GM13976 (cell line): ENCODE results near the gene LRRC27.

Source experiments
- DNase-seq: peaks from one replicate; pipeline ENCODE4 v3.0.0; 2012; ENCODE audit warnings: low spot score
- in situ Hi-C: fragments of 300-500 bp; cut with MboI; formaldehyde crosslinking; loops from one replicate; pipeline ENCODE4 v1.12.0; 2022; ENCODE audit warnings: low sequenced_read_pairs, mixed read lengths, inconsistent platforms; ENCODE audit not compliant: unreplicated experiment
- TF ChIP-seq, protein P1 (sequence below): IDR thresholded peaks from 2 replicates; pipeline ENCODE4 v1.5.1; 2012; ENCODE audit warnings: borderline replicate concordance, mild to moderate bottlenecking; ENCODE audit not compliant: insufficient read depth; ENCODE audit errors: extremely low read depth, missing control alignments, control extremely low read depth

Gene LRRC27

DNA sequence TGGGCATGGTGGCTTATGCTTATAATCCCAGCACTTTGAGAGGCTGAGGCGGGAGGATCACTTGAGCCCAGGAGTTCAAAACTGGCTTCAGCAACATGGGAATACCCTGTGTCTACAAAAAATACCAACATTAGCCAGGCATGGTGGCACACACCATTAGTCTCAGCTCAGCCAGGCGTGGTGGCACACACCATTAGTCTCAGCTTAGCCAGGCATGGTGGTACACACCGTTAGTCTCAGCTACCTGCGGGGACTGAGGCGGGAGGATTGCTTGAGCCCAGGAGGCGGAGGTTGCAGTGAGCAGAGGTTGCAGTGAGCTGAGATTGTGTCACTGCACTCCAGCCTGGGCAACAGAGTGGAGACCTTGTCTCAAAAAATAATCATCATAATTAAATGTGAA, 9.0 kb downstream of the LRRC27 start:
- DNase-seq: no peak
- TF ChIP-seq, protein P1, sequence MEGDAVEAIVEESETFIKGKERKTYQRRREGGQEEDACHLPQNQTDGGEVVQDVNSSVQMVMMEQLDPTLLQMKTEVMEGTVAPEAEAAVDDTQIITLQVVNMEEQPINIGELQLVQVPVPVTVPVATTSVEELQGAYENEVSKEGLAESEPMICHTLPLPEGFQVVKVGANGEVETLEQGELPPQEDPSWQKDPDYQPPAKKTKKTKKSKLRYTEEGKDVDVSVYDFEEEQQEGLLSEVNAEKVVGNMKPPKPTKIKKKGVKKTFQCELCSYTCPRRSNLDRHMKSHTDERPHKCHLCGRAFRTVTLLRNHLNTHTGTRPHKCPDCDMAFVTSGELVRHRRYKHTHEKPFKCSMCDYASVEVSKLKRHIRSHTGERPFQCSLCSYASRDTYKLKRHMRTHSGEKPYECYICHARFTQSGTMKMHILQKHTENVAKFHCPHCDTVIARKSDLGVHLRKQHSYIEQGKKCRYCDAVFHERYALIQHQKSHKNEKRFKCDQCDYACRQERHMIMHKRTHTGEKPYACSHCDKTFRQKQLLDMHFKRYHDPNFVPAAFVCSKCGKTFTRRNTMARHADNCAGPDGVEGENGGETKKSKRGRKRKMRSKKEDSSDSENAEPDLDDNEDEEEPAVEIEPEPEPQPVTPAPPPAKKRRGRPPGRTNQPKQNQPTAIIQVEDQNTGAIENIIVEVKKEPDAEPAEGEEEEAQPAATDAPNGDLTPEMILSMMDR: no peak
- in situ Hi-C loops: loop anchor here (10.0 kb wide), 1 partner anchor 116 kb away; no protein-coding TSS in a partner anchor

DNA sequence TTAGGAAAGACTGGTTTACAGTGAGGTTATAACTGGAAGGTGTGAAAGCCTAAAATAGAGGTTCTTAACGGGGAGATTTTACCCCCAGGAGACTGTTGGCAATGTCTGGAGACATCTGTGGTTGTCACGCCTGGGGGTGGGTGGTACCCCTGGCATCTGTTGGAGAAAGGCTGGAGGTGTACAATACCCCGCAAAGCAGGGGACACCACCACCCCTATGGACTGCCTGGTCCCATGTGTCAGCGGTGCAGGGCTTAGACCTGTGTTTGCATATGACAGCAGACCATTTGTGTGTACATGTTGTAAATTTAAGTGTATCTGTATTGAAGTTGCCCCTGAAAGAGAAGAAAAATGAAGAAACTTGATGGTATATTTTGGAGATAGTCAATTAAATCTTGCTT, 9.8 kb downstream of the LRRC27 start:
- in situ Hi-C loops: loop anchor here (10.0 kb wide), 1 partner anchor 117 kb away; no protein-coding TSS in a partner anchor
- no peak for DNase-seq
- TF ChIP-seq, protein P1: no peak

DNA sequence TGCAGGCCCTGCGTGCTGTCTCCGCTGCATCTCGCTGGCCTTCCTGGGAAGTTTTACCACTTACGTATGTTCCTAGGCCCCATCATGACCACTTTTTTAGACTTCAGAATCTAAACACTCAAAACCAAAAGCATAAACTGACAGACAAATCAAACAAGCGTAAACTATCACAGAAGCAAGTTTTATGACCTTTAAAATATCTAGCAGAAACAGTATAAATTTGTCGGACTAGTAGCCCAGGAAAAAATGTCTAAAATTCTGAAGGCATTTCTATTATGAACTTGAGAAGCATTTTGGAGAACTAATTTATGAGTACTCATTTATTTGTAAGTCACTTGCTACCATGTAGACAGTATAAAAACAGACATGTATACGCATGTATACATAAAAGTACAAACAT, 10.6 kb downstream of the LRRC27 start:
- TF ChIP-seq, protein P1: no peak
- DNase-seq: no peak
- in situ Hi-C loops: loop anchor here (10.0 kb wide), 1 partner anchor 118 kb away; no protein-coding TSS in a partner anchor

DNA sequence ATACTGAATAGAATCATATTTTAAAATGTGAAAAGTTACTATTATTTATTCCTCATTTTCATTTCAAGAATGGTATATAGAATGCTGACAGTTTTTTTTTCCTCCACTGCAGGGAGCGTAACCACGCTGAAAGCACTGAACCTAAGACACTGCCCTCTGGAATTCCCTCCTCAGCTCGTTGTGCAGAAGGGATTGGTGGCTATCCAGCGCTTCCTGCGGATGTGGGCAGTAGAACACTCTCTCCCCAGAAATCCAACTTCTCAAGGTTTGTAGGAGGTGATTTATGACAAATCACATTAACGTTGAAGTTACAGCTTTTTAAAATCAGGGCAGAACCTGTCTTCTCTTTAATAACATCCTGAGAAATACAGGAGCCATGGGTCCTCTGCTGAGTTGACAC, 12.4 kb downstream of the LRRC27 start:
- DNase-seq: no peak
- TF ChIP-seq, protein P1: no peak
- in situ Hi-C loops: loop anchor here (10.0 kb wide), 1 partner anchor 120 kb away; no protein-coding TSS in a partner anchor

DNA sequence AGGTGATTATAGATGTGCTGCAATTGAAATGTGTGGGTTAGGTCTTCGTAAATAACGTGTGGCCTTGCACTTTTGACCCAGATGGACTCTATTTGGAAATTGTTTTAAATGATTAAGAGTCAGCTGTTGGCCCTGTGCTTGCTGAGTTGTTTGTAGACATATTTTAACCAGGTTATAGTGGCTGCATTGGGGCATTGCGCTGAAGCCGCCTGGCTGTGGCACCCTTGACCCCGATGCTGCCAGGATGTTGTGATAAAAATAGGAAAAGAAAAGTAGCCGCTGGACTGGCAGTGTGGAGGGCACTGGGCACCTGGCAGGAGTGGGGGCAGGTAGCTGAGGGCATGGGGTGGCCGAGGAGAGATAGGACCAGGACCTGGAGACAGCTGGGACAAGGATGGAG, 13.4 kb downstream of the LRRC27 start:
- TF ChIP-seq, protein P1: no peak
- in situ Hi-C loops: loop anchor here (10.0 kb wide), 1 partner anchor 121 kb away; no protein-coding TSS in a partner anchor
- no peak for DNase-seq

DNA sequence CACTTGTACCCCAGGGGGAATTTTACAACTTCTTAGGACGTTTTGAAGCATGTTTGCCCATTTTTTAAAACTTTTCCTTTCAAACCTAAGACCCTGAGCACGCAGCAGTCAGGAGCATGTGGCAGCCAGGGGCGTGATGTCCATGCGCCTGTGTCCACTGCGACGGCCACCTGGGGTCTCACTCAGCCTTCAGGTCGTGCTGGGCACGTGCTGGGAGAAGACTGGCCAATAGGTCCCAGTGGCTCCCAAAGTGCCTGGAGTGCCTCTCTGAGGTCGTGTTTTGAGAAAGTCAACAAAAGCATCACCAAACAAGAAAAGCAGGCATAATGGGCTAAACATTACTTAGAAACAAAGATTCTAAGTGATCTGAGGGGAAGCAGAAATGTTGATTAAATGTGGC, 14.8 kb downstream of the LRRC27 start:
- TF ChIP-seq, protein P1: no peak
- in situ Hi-C loops: loop anchor here (10.0 kb wide), 1 partner anchor 122 kb away; no protein-coding TSS in a partner anchor
- no peak for DNase-seq
